H1 (cell line): ENCODE measurements around the gene HS3ST5.

Source experiments
- POLR2AphosphoS5 ChIP-seq: IDR thresholded peaks from 2 replicates; pipeline ENCODE4 v1.6.1; 2011; ENCODE audit warnings: low read depth, low read length
- SIN3A ChIP-seq, 2 experiments: IDR thresholded peaks in 1 of 2; conservative IDR thresholded peaks in 1 of 2; 2 replicates each; pipeline ENCODE4 v1.6.1; 2011 to 2012; ENCODE audit warnings: low read length in 2 of 2, improper control_type of control experiment in 1 of 2, low read depth in 1 of 2, mild to moderate bottlenecking in 1 of 2
- TF ChIP-seq, protein P1 (sequence below), 3 experiments: IDR thresholded peaks; 1 replicate in 2 of 3; 2 replicates in 1 of 3; pipeline versions ENCODE4 v1.5.1 to v1.6.1; 2011; ENCODE audit warnings: low read length in 3 of 3, mild to moderate bottlenecking in 3 of 3, inconsistent platforms in 2 of 3, low read depth in 1 of 3, moderate library complexity in 1 of 3; ENCODE audit not compliant: insufficient read depth in 1 of 3; ENCODE audit errors: control extremely low read depth in 1 of 3

DNA sequence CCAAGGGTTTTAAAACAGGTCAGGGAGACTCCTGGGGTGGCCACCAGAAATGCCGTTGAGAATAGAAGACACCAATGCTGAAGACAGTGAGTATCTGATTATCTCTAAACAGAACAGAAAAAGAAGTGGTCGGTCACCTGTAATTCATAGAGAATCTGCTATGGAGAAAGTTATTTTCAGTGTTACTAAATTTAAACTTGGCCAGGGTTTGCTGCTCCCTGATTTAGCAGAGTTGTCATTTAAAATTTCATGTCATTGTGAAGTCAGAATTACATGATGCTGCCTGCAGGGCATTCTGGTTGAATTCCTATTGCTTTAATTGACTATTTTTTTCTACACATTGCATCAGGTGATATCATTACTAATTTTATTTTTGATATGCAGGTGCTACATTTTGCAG, 114.1 kb downstream of the HS3ST5 start:
- TF ChIP-seq, protein P1, sequence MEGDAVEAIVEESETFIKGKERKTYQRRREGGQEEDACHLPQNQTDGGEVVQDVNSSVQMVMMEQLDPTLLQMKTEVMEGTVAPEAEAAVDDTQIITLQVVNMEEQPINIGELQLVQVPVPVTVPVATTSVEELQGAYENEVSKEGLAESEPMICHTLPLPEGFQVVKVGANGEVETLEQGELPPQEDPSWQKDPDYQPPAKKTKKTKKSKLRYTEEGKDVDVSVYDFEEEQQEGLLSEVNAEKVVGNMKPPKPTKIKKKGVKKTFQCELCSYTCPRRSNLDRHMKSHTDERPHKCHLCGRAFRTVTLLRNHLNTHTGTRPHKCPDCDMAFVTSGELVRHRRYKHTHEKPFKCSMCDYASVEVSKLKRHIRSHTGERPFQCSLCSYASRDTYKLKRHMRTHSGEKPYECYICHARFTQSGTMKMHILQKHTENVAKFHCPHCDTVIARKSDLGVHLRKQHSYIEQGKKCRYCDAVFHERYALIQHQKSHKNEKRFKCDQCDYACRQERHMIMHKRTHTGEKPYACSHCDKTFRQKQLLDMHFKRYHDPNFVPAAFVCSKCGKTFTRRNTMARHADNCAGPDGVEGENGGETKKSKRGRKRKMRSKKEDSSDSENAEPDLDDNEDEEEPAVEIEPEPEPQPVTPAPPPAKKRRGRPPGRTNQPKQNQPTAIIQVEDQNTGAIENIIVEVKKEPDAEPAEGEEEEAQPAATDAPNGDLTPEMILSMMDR (IDR thresholded peaks at IDR 0.05; ENCODE audit: control extremely low read depth in 1 of 3, insufficient read depth in 1 of 3, low read depth in 1 of 3, low read length in 3 of 3): no peak
- TF ChIP-seq POLR2AphosphoS5 (no peak), SIN3A (conservative IDR thresholded peaks at IDR 0.05 in 1 of 2, IDR thresholded peaks at IDR 0.05 in 1 of 2; ENCODE audit: low read depth in 1 of 2, low read length in 2 of 2) (no peak)
